Measurements from ENCODE around the gene HSD17B12.

The HSD17B12 gene

GRCh38 chr11:43797866-43798265, 117.3 kb downstream of the HSD17B12 start:
- no peak for DNase-seq (ENCODE audit: low read depth in 3 of 3)

GRCh38 chr11:43802509-43802908, 122.0 kb downstream of the HSD17B12 start:
- no peak for DNase-seq (ENCODE audit: low read depth in 3 of 3)

GRCh38 chr11:43803766-43804165, 123.2 kb downstream of the HSD17B12 start:
- DNase-seq (ENCODE audit: low read depth in 3 of 3): no peak

GRCh38 chr11:43806976-43807375, 126.4 kb downstream of the HSD17B12 start:
- DNase-seq (ENCODE audit: low read depth in 3 of 3): no peak

- DNase-seq (ENCODE audit: low read depth in 3 of 3): no peak
Observed at GRCh38 chr11:43810929-43811596, 130.5 kb downstream of the HSD17B12 start.

GRCh38 chr11:43812471-43812870, 131.9 kb downstream of the HSD17B12 start:
- DNase-seq (ENCODE audit: low read depth in 3 of 3): no peak

DNA sequence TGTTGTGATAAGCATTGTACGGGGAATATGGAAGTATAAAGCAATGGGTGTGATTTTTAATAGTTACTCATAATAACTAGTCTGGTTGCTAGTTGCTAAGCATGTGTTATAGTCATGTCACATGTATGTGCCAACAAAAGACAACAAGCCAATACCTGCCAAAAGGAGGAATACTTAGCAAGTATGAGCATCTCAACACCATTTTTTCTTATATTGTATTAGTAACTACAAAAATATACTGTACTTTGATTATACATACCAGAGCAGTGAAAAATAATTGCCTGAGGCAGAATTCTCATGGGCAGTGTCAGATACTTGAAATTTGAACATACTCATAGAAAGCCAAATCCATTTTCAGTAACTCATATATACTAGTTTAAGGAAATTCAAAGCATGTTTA, 137.7 kb downstream of the HSD17B12 start:
- DNase-seq (ENCODE audit: low read depth in 3 of 3): no peak

GRCh38 chr11:43819926-43820325, 139.4 kb downstream of the HSD17B12 start:
- no peak for DNase-seq (ENCODE audit: low read depth in 3 of 3)

DNA sequence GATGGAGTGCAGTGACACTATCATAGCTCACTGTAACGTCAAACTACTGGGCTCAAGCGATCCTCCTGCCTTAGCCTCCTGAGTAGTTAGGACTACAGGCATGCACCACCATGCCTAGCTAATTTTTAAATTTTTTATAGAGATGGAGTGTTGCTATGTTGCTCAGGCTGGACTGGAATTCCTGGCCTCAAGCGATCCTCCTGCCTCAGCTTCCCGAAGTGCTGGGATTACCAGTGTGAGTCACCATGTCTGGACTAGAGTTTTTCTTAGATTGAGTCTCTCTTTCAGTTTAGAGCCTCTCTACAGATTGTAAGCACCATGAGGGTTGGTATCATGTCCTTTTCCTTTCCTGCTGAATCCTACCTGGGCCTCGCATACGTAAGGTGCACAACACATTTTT, 142.8 kb downstream of the HSD17B12 start:
- DNase-seq (ENCODE audit: low read depth in 3 of 3): no peak

DNA sequence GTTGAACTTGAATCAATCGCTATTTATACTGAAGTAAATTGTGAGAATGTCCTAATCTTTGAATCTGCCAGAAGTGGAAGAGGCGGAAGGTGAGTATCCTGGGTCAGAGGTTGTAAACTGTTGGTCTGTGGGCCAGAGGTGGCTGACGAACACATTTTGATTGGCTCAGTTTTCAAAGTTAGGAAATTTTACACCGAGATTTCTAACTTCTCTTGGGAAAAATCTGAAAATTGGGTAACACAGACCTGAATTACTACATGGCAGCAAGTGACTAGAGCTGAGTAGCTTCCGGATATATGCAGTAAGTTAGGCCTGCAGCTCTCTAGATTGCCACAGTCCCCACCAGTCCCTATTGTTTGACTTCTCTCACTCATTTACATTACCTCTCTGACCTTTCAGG, 143.3 kb downstream of the HSD17B12 start:
- DNase-seq (ENCODE audit: low read depth in 3 of 3): no peak

- DNase-seq (ENCODE audit: low read depth in 3 of 3): peak in 2 of 3 donors; percentile 0 to 4
Observed at GRCh38 chr11:43825217-43825816, 144.8 kb downstream of the HSD17B12 start.

- DNase-seq (ENCODE audit: low read depth in 3 of 3): peak; percentile 29 to 54 (median 38)
Observed at GRCh38 chr11:43830928-43831440, 150.4 kb downstream of the HSD17B12 start.

DNA sequence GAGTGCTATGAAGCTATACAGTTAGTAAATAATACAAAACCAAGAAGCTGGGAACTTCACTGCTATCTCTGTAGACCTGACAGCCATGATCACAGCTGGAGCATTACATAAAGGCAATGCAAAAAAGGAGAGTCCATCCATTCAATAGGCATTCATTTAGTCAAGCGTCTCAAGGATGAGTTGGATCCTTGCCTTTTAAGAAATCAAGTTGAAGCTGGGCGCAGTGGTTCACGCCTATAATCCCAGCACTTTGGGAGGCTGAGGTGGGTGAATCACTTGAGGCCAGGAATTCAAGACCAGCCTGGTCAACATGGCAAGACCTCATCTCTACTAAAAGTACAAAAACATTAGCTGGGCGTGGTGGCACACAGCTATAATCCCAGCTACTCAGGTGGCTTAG, 152.0 kb downstream of the HSD17B12 start:
- DNase-seq (ENCODE audit: low read depth in 3 of 3): no peak

- DNase-seq (ENCODE audit: low read depth in 3 of 3): no peak
Observed at GRCh38 chr11:43833657-43834073, 153.1 kb downstream of the HSD17B12 start.

- DNase-seq (ENCODE audit: low read depth in 3 of 3): no peak
Observed at GRCh38 chr11:43834286-43834685, 153.7 kb downstream of the HSD17B12 start.

DNA sequence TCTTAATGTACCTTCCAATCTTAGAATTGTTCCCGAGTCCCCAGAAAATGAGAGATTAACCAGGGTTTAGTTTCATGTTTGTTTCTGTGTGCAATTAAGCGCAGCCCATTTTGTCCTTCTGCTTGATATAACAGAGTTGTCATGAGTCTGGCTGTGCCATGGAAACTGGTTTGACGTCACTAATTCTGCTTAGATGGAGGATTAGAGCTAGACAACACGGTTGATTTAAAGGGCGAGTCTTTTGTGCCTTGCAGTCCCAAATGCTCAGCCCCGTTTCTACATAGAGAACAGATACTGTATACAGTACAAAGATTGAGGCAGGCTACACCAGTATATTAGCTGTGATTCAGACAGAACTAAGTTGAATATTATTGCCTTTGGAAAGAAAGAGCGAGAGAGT, 154.6 kb downstream of the HSD17B12 start:
- no peak for DNase-seq (ENCODE audit: low read depth in 3 of 3)

DNA sequence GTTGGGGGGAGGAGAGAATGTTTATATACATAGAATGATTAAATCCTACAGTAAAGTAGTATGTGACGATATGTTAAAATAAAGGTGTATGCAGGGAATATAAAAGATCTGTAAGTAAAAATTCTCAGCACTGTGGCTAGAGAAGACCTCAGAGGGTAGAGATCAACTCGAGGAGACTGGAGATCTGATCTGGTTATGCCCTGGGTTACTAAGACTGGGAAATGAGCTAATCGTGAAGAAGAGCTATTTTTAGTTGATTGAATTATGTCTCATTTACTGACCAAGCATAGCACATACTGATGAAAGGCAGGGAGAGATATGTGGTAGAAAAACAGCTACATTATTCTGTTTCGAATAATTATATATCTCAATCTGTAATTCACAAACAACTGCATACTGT, 157.3 kb downstream of the HSD17B12 start:
- no peak for DNase-seq (ENCODE audit: low read depth in 3 of 3)

- no peak for DNase-seq (ENCODE audit: low read depth in 3 of 3)
Observed at GRCh38 chr11:43842021-43842420, 161.5 kb downstream of the HSD17B12 start.

GRCh38 chr11:43845816-43846215, 165.3 kb downstream of the HSD17B12 start:
- no peak for DNase-seq (ENCODE audit: low read depth in 3 of 3)

DNA sequence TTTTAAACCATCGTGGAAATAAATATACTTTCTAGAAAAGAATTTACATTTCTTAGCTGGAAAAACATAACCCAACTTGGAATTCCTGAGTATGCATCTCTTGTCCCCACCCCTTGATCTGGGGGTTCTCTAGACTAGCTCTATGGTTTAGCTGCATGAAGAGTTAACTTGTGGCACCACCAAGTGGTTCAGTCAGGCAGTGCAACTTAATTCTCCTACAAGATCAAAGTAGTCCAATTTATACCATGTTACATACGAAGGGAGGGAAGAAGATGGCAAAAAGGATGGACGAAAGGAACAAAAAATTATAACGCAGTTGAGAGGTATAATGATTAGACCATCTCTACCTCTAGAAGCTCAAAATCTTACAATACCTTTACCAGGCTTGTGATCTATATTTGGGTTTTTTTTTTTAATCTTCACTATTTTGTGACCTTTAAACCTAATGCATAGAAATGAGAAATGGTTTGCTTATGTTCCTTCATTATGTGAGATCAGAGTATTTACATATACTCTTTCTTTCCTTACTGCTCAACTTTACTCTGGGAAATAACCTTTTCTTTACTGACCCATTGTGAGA, 171.6 kb downstream of the HSD17B12 start:
- DNase-seq (ENCODE audit: low read depth in 3 of 3): peak; percentile 25 to 41 (median 40)

- DNase-seq (ENCODE audit: low read depth in 3 of 3): no peak
Observed at GRCh38 chr11:43853781-43854180, 173.2 kb downstream of the HSD17B12 start.

GRCh38 chr11:43856993-43857392, 176.5 kb downstream of the HSD17B12 start:
- no peak for DNase-seq (ENCODE audit: low read depth in 3 of 3)

DNA sequence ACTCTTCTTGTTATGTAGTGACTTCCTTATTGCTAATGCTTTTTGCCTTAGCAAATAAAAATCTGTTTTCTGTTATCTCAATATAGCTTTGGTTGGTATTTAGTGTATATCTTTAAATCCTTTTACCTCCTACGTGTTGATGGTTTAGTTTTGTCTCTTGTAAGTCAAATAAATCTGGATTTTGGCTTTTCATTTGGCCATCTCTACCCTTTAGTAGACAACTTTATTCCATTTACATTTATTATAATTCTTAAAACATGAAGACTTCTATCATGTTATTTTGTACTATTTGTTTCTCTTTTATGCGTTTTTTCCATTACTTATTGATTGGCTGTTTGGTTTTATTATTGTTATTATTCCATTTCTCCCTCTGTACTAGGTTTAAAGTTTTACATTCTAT, 180.6 kb downstream of the HSD17B12 start:
- no peak for DNase-seq (ENCODE audit: low read depth in 3 of 3)
